NCI-H128 (cell line): Measurements from ENCODE around the gene TFPI.
"Not testable (repeated sequence)": the region's sequence is repeated elsewhere in the genome, so short reads cannot be mapped to it uniquely, and the experiment has no call there.

Source experiments
- DNase-seq: peaks from one replicate; lab custom pipeline; 2025; ENCODE audit not compliant: unreplicated experiment; lab: John Stamatoyannopoulos, UW

Gene TFPI

GRCh38 chr2:187529248-187529976 lies 24.8 kb downstream of the TFPI start:
- DNase-seq = no peak

DNA sequence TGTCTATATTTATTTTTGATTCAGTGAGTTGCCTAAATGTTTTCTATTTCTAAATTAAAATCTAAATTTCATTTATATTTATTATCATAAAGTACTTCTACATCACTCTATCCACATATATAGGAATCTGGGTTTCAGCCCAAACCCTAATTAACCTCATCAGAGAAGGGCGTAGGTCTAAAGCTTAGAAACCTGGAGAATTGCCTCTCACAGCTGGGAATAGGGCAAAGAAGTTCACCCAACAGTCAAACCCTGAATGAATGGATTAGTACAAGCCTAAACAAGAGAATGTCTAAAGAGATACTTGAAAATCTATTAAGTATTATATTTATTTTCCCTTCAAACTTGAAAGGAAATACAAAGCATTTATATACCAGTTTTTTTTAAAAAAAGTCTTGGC lies 26.2 kb downstream of the TFPI start:
- no peak for DNase-seq

DNA sequence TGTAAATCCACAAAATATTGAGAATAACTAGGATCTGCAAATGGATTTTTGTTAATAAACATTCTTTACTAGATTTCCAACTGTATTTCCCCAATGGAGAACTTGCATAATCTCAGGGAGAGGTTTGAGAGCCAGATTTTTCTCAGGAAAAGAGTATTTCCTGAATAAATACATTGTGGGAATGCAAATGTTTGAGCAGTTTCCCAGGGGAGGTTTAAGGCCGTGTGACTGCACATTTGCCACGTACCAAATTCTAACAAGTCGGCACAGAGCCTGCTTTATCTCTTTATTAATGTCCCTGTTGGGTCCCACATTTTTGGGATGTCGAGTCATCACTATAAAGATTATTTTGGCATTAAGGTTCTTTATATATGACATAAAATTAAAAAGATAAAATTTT lies 27.0 kb downstream of the TFPI start:
- no peak for DNase-seq

DNA sequence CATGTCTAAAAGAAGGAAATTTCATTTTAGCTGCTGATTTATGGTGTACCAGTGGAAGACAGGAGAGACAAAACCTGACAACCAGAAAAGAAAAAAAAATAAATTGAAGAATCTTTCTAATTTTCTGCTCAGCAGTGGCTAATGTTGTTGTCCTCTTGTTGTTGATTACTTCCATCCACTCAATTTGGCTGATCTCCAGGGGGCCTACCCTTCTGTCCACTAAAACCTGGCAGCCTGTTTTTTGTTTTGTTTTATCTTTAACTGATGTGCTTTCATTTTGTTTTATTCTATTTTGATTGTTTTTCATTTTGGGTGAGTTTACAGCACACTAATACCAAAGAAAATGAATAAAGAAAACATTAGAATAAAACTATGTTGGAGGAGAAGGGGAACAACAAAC lies 27.4 kb downstream of the TFPI start:
- no peak for DNase-seq

GRCh38 chr2:187525163-187525900 lies 28.9 kb downstream of the TFPI start:
- no peak for DNase-seq

GRCh38 chr2:187523325-187523724 lies 30.9 kb downstream of the TFPI start:
- no peak for DNase-seq

- no peak for DNase-seq
Observed at GRCh38 chr2:187520121-187520624, 34.1 kb downstream of the TFPI start.

DNA sequence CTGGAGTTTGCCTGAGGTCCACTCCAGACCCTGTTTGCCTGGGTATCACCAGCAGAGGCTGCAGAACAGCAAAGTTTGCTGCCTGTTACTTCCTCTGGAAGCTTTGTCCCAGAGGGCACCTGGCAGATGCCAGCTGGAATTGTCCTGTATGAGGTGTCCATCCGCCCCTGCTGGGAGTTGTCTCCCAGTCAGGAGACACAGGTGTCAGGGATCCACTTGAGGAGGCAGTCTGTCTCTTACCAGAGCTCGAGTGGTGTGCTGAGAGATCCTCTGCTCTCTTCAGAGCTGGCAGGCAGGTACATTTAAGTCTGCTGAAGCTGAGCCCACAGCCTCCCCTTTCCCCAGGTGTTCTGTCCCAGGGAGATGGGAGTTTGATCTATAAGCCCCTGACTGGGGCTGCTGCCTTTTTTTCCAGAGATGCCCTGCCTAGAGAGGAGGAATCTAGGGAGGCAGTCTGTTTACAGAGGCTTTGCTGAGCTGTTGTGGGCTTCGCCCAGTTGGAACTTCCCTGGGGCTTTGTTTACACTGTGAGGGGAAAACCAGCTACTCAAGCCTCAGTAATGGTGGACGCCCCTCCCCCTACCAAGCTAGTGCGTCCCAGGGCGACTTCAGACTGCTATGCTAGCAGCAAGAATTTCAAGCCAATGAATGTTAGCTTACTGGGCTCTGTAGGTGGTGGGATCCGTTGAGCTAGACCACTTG lies 34.7 kb downstream of the TFPI start:
- DNase-seq = no peak

GRCh38 chr2:187517750-187518361 lies 36.4 kb downstream of the TFPI start:
- not testable (repeated sequence) for DNase-seq

DNA sequence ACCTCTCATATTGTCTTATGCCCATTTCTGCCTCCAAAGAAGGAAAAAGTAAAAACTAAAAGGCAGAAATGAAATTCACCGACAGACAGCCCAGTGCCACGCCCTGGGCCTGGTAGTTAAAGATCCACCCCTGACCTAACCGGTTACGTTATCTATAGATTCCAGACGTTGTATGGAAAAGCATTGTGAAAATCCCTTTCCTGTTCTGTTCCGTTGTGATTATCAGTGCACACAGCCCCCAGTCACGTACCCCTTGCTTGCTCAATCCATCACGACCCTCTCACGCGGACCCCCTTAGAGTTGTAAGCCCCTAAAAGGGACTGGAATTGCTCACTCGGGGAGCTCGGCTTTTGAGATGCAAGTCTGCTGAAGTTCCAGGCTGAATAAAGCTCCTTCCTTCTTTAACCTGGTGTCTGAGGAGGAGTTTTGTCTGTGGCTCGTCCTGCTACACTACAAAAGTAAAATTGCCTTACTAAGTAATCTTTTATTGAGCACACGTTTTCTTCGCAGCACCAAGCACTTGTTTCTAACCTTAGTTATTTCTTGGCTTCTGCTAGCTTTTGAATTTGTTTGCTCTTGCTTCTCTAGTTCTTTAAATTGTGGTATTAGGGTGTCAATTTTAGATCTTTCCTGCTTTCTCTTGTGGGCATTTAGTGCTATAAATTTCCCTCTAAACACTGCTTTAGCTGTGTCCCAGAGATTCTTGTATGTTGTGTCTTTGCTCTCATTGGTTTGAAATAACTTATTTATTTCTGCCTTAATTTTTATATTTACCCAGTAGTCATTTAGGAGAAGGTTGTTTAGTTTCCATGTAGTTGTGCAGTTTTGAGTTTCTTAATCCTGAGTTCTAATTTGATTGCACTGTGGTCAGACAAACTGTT lies 37.4 kb downstream of the TFPI start:
- DNase-seq = not testable (repeated sequence)

- DNase-seq = no peak
Observed at GRCh38 chr2:187514930-187515329, 39.3 kb downstream of the TFPI start.

GRCh38 chr2:187514235-187514829 lies 39.9 kb downstream of the TFPI start:
- not testable (repeated sequence) for DNase-seq

GRCh38 chr2:187513460-187514234 lies 40.6 kb downstream of the TFPI start:
- not testable (repeated sequence) for DNase-seq

DNA sequence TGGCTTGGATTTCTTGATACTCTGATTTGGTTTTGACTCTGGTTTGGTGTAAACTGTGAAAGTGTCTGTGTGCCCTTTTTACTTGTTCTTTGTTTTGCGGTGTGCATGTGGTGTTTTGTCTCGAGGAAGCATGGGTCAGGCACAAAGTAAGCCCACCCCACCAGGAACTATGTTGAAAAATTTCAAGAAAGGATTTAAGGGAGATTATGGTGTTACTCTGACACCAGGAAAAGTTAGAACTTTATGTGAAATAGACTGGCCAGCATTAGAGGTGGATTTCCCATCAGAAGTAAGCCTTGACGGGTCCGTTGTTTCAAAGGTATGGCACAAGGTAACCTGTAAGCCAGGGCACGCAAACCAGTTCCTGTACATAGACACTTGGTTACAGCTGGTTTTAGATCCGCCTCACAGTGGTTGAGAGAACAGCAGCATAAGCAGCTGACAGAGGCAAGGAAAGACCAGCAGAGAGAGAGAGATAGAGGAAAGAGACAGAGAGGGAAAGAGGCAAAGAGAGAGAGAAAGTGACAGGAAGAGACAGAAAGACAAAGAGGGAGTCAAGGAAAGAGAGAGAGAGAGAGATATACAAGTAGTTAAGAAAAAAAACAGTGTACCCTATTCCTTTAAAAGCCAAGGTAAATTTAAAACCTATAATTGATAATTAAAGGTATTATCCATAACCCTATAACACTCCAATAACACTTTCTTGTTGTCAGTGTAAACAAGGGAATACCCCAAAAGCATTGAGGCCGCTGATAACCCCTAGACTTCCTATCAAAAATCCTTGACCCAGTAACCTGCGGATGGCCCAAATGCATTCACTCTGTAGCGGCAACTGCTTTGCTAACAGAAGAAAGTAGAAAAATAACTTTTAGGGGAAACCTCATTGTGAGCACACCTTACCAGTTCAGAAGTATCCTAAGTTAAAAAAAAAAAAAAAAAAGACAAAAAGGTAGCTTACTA lies 42.6 kb downstream of the TFPI start:
- no peak for DNase-seq

DNA sequence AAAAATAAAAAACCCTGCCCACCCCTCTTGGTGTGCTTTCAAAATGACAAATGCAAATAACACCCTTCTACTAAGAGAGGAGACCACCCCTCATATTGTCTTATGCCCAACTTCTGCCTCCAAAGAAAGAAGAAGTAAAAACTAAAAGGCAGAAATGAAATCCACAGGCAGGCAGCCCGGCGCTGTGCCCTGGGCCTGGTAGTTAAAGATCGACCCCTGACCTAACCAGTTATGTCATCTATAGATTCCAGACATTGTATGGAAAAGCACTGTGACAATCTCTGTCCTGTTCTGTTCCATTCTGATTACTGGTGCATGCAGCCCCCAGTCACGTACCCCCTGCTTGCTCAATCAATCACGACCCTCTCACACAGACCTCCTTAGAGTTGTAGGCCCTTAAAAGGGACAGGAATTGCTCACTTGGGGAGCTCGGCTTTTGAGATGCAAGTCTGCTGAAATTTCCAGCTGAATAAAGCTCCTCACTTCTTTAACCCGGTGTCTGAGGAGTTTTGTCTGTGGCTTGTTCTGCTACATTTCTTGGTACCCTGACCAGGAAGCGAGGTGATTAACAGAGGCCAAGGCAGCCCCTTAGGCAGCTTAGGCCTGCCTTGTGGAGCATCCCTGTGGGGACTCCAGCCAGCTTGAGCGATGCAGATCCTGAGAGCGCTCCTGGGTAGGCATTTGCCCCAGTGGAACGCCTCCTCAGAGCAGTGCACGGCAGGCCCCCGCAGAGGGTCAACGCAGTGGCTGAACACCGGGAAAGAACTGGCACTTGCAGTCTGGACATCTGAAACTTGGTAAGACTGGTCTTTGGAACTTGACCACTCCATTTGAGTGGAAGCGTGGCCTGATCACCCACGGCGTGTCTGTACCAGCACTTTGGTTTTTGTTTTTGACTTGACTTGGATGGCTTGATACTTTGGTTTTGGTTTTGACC lies 43.5 kb downstream of the TFPI start:
- not testable (repeated sequence) for DNase-seq

GRCh38 chr2:187509667-187510417 lies 44.4 kb downstream of the TFPI start:
- no peak for DNase-seq
